ENCODE measurements around the gene EPM2AIP1.

Gene EPM2AIP1

GRCh38 chr3:36960502-36960901 is 32.4 kb downstream of the EPM2AIP1 start:
- no peak overlapping the region for H3K18ac ChIP-seq (ENCODE audit: low read length)
- no peak for DNase-seq (ENCODE audit: low spot score)
- WGBS, 2 donors (ENCODE audit: extremely low coverage in 2 of 2, insufficient read length in 2 of 2, insufficient replicate concordance in 1 of 2): no CpG with 5 or more reads among the region's 4 CpGs

GRCh38 chr3:36959821-36960220 is 33.1 kb downstream of the EPM2AIP1 start:
- no peak for DNase-seq (ENCODE audit: low spot score)
- no peaks in the 10 kb centered on the region for H3K79me1 ChIP-seq (ENCODE audit: low read depth, low read length)
- H3K23ac ChIP-seq (ENCODE audit: low read depth, low read length, poor library complexity): no peak overlapping the region
- peak overlapping the region; percentile 36 for H2AFZ ChIP-seq (ENCODE audit: low read length)
- H4K8ac ChIP-seq (ENCODE audit: low read depth, low read length): no peak overlapping the region
- no peak overlapping the region for H2BK5ac ChIP-seq (ENCODE audit: low read length)
- no peak overlapping the region for H3K9ac ChIP-seq (ENCODE audit: low read depth, low read length, poor library complexity)
- H4K91ac ChIP-seq (ENCODE audit: low read depth, low read length, poor library complexity): no peak overlapping the region
- H3K4ac ChIP-seq (ENCODE audit: low read length): no peak overlapping the region
- no peak overlapping the region for H3K4me2 ChIP-seq (ENCODE audit: insufficient read depth, low read length, poor library complexity, severe bottlenecking)
- H2BK12ac ChIP-seq (ENCODE audit: low read length): no peak overlapping the region
- no peaks in the 10 kb centered on the region for H3K36me3 ChIP-seq (replicated peaks in 1 of 2; ENCODE audit: control insufficient read depth in 2 of 2, insufficient read depth in 2 of 2, low read length in 2 of 2)
- no CpG with 5 or more reads among the region's 2 CpGs for WGBS, 2 donors (ENCODE audit: extremely low coverage in 2 of 2, insufficient read length in 2 of 2, insufficient replicate concordance in 1 of 2)
- no peaks in the 10 kb centered on the region for H3K9me3 ChIP-seq (replicated peaks in 1 of 2; ENCODE audit: control insufficient read depth in 2 of 2, insufficient read depth in 1 of 2, low read depth in 1 of 2, low read length in 2 of 2)
- no peak overlapping the region for H2AK5ac ChIP-seq (ENCODE audit: low read depth, low read length)
- no peaks in the 10 kb centered on the region for H3K27me3 ChIP-seq (ENCODE audit: control insufficient read depth in 3 of 3, insufficient read depth in 3 of 3, low read depth in 1 of 3, low read length in 3 of 3)
- no peak overlapping the region for H2BK15ac ChIP-seq (ENCODE audit: low read length)
- H3K4me3 ChIP-seq (ENCODE audit: low read length in 2 of 2): no peak overlapping the region
- H3K18ac ChIP-seq (ENCODE audit: low read length): no peak overlapping the region
- H3K27ac ChIP-seq (replicated peaks; ENCODE audit: low read length): no peak overlapping the region
- no peak overlapping the region for H2BK120ac ChIP-seq (ENCODE audit: low read depth, low read length)
- peaks cover 0 to 2% of the 10 kb centered on the region in 2 donors for H3K4me1 ChIP-seq (ENCODE audit: control insufficient read depth in 2 of 2, insufficient read depth in 1 of 2, low read depth in 1 of 2, low read length in 2 of 2)
- no peak overlapping the region for H3K14ac ChIP-seq (ENCODE audit: low read length)

More at GRCh38 chr3:36960502-36960901, 32.4 kb downstream of the EPM2AIP1 start:
- H2AK5ac ChIP-seq (ENCODE audit: low read depth, low read length): no peak overlapping the region
- no peak overlapping the region for H3K4ac ChIP-seq (ENCODE audit: low read length)
- H3K4me3 ChIP-seq (ENCODE audit: low read length in 2 of 2): no peak overlapping the region
- H2BK15ac ChIP-seq (ENCODE audit: low read length): no peak overlapping the region
- no peak overlapping the region for H4K8ac ChIP-seq (ENCODE audit: low read depth, low read length)
- no peaks in the 10 kb centered on the region for H3K27me3 ChIP-seq (ENCODE audit: control insufficient read depth in 3 of 3, insufficient read depth in 3 of 3, low read depth in 1 of 3, low read length in 3 of 3)
- H4K91ac ChIP-seq (ENCODE audit: low read depth, low read length, poor library complexity): no peak overlapping the region
- H2AFZ ChIP-seq (ENCODE audit: low read length): no peak overlapping the region
- no peak overlapping the region for H3K9ac ChIP-seq (ENCODE audit: low read depth, low read length, poor library complexity)
- H2BK120ac ChIP-seq (ENCODE audit: low read depth, low read length): no peak overlapping the region
- H2BK12ac ChIP-seq (ENCODE audit: low read length): no peak overlapping the region
- H3K4me2 ChIP-seq (ENCODE audit: insufficient read depth, low read length, poor library complexity, severe bottlenecking): no peak overlapping the region
- H3K23ac ChIP-seq (ENCODE audit: low read depth, low read length, poor library complexity): no peak overlapping the region
- no peak overlapping the region for H3K27ac ChIP-seq (replicated peaks; ENCODE audit: low read length)
- H3K4me1 ChIP-seq (ENCODE audit: control insufficient read depth in 2 of 2, insufficient read depth in 1 of 2, low read depth in 1 of 2, low read length in 2 of 2): peaks cover 0 to 2% of the 10 kb centered on the region in 2 donors
- H3K14ac ChIP-seq (ENCODE audit: low read length): no peak overlapping the region
- H3K9me3 ChIP-seq (replicated peaks in 1 of 2; ENCODE audit: control insufficient read depth in 2 of 2, insufficient read depth in 1 of 2, low read depth in 1 of 2, low read length in 2 of 2): no peaks in the 10 kb centered on the region
- H2BK5ac ChIP-seq (ENCODE audit: low read length): no peak overlapping the region
- no peaks in the 10 kb centered on the region for H3K36me3 ChIP-seq (replicated peaks in 1 of 2; ENCODE audit: control insufficient read depth in 2 of 2, insufficient read depth in 2 of 2, low read length in 2 of 2)
- H3K79me1 ChIP-seq (ENCODE audit: low read depth, low read length): no peaks in the 10 kb centered on the region

- no peak overlapping the region for H4K91ac ChIP-seq (ENCODE audit: low read depth, low read length, poor library complexity)
- H3K9ac ChIP-seq (ENCODE audit: low read depth, low read length, poor library complexity): no peak overlapping the region
- peaks cover 0 to 2% of the 10 kb centered on the region in 2 donors for H3K4me1 ChIP-seq (ENCODE audit: control insufficient read depth in 2 of 2, insufficient read depth in 1 of 2, low read depth in 1 of 2, low read length in 2 of 2)
- H3K79me1 ChIP-seq (ENCODE audit: low read depth, low read length): no peaks in the 10 kb centered on the region
- H2AFZ ChIP-seq (ENCODE audit: low read length): peak overlapping the region; percentile 53
- H3K18ac ChIP-seq (ENCODE audit: low read length): no peak overlapping the region
- H2BK12ac ChIP-seq (ENCODE audit: low read length): no peak overlapping the region
- no peaks in the 10 kb centered on the region for H3K36me3 ChIP-seq (replicated peaks in 1 of 2; ENCODE audit: control insufficient read depth in 2 of 2, insufficient read depth in 2 of 2, low read length in 2 of 2)
- H2AK5ac ChIP-seq (ENCODE audit: low read depth, low read length): no peak overlapping the region
- H4K8ac ChIP-seq (ENCODE audit: low read depth, low read length): no peak overlapping the region
- no peak overlapping the region for H2BK15ac ChIP-seq (ENCODE audit: low read length)
- H2BK5ac ChIP-seq (ENCODE audit: low read length): no peak overlapping the region
- H3K9me3 ChIP-seq (replicated peaks in 1 of 2; ENCODE audit: control insufficient read depth in 2 of 2, insufficient read depth in 1 of 2, low read depth in 1 of 2, low read length in 2 of 2): no peaks in the 10 kb centered on the region
- no peaks in the 10 kb centered on the region for H3K27me3 ChIP-seq (ENCODE audit: control insufficient read depth in 3 of 3, insufficient read depth in 3 of 3, low read depth in 1 of 3, low read length in 3 of 3)
- no peak overlapping the region for H3K4ac ChIP-seq (ENCODE audit: low read length)
- H3K23ac ChIP-seq (ENCODE audit: low read depth, low read length, poor library complexity): no peak overlapping the region
- no peak overlapping the region for H3K4me3 ChIP-seq (ENCODE audit: low read length in 2 of 2)
- no CpG with 5 or more reads among the region's 3 CpGs for WGBS, 2 donors (ENCODE audit: extremely low coverage in 2 of 2, insufficient read length in 2 of 2, insufficient replicate concordance in 1 of 2)
- no peak overlapping the region for H2BK120ac ChIP-seq (ENCODE audit: low read depth, low read length)
- no peak overlapping the region for H3K4me2 ChIP-seq (ENCODE audit: insufficient read depth, low read length, poor library complexity, severe bottlenecking)
- no peak overlapping the region for H3K27ac ChIP-seq (replicated peaks; ENCODE audit: low read length)
- no peak for DNase-seq (ENCODE audit: low spot score)
- H3K14ac ChIP-seq (ENCODE audit: low read length): no peak overlapping the region
Measured at GRCh38 chr3:36957862-36958686, 34.9 kb downstream of the EPM2AIP1 start.

GRCh38 chr3:36957063-36957462 is 35.9 kb downstream of the EPM2AIP1 start:
- Histone ChIP-seq H2BK120ac (ENCODE audit: low read depth, low read length) (no peak overlapping the region), H4K8ac (ENCODE audit: low read depth, low read length) (no peak overlapping the region), H3K9ac (ENCODE audit: low read depth, low read length, poor library complexity) (no peak overlapping the region), H3K36me3 (replicated peaks in 1 of 2; ENCODE audit: control insufficient read depth in 2 of 2, insufficient read depth in 2 of 2, low read length in 2 of 2) (no peaks in the 10 kb centered on the region), H2BK5ac (ENCODE audit: low read length) (no peak overlapping the region), H4K91ac (ENCODE audit: low read depth, low read length, poor library complexity) (no peak overlapping the region), H3K4me3 (ENCODE audit: low read length in 2 of 2) (no peak overlapping the region), H3K18ac (ENCODE audit: low read length) (no peak overlapping the region), H3K27ac (replicated peaks; ENCODE audit: low read length) (no peak overlapping the region), H2BK15ac (ENCODE audit: low read length) (no peak overlapping the region), H3K79me1 (ENCODE audit: low read depth, low read length) (no peaks in the 10 kb centered on the region), H3K4ac (ENCODE audit: low read length) (no peak overlapping the region), H3K9me3 (replicated peaks in 1 of 2; ENCODE audit: control insufficient read depth in 2 of 2, insufficient read depth in 1 of 2, low read depth in 1 of 2, low read length in 2 of 2) (no peaks in the 10 kb centered on the region), H3K27me3 (ENCODE audit: control insufficient read depth in 3 of 3, insufficient read depth in 3 of 3, low read depth in 1 of 3, low read length in 3 of 3) (peaks cover 0 to 5% (median 0%) of the 10 kb centered on the region in 3 experiments), H2BK12ac (ENCODE audit: low read length) (no peak overlapping the region), H3K4me1 (ENCODE audit: control insufficient read depth in 2 of 2, insufficient read depth in 1 of 2, low read depth in 1 of 2, low read length in 2 of 2) (peaks cover 0 to 2% of the 10 kb centered on the region in 2 donors), H3K14ac (ENCODE audit: low read length) (no peak overlapping the region), H2AFZ (ENCODE audit: low read length) (no peak overlapping the region), H3K4me2 (ENCODE audit: insufficient read depth, low read length, poor library complexity, severe bottlenecking) (no peak overlapping the region), H3K23ac (ENCODE audit: low read depth, low read length, poor library complexity) (no peak overlapping the region), H2AK5ac (ENCODE audit: low read depth, low read length) (no peak overlapping the region)
- WGBS, 2 donors (ENCODE audit: extremely low coverage in 2 of 2, insufficient read length in 2 of 2, insufficient replicate concordance in 1 of 2): no CpG with 5 or more reads among the region's 1 CpG
- no peak for DNase-seq (ENCODE audit: low spot score)
